Small intestine (tissue), 7 donors: ENCODE data around the gene OXSR1. TPM values are rescaled to one million over a fixed set of nuclear protein-coding genes. Genes with fewer than 3 reads are reported as not detected.
"Not testable (repeated sequence)": the region's sequence is repeated elsewhere in the genome, so short reads cannot be mapped to it uniquely, and the experiment has no call there.

Experiments
- DNase-seq, 2 donors: peaks; one replicate each; pipeline versions ENCODE4 v3.0.0 to v3.0.0-alpha.2; 2013
- FAIRE-seq: peaks from 2 replicates; lab custom pipeline; 2012; peaks lifted over from hg19 to GRCh38; lab: Jason Lieb, UNC
- H3K27ac ChIP-seq, 3 donors: one replicate each; pipeline ENCODE4 v1.5.1; 2013; ENCODE audit warnings: low read length in 2 of 3, mild to moderate bottlenecking in 2 of 3, control low read depth in 1 of 3, inconsistent platforms in 1 of 3, low read depth in 1 of 3, moderate library complexity in 1 of 3
- H3K27me3 ChIP-seq, 3 donors: one replicate each; pipeline ENCODE4 v1.6.1; 2013; ENCODE audit warnings: low read length in 3 of 3, inconsistent platforms in 1 of 3; ENCODE audit not compliant: control insufficient read depth in 3 of 3, insufficient read depth in 3 of 3
- H3K36me3 ChIP-seq, 3 donors: one replicate each; pipeline ENCODE4 v1.6.1; 2013; ENCODE audit warnings: low read length in 3 of 3, inconsistent platforms in 1 of 3, low read depth in 1 of 3, mild to moderate bottlenecking in 1 of 3, moderate library complexity in 1 of 3; ENCODE audit not compliant: control insufficient read depth in 3 of 3, insufficient read depth in 2 of 3
- H3K4me1 ChIP-seq, 3 donors: one replicate each; pipeline ENCODE4 v1.6.1; 2013; ENCODE audit warnings: low read length in 2 of 3, inconsistent platforms in 1 of 3, low read depth in 1 of 3, mild to moderate bottlenecking in 1 of 3, moderate library complexity in 1 of 3; ENCODE audit not compliant: control insufficient read depth in 3 of 3, insufficient read depth in 2 of 3
- H3K4me3 ChIP-seq, 3 donors: one replicate each; pipeline ENCODE4 v1.5.1; 2013; ENCODE audit warnings: low read length in 3 of 3, control low read depth in 1 of 3, inconsistent platforms in 1 of 3, low read depth in 1 of 3, mild to moderate bottlenecking in 1 of 3, moderate library complexity in 1 of 3
- H3K9me3 ChIP-seq, 2 donors: one replicate each; pipeline ENCODE4 v1.6.1; 2013; ENCODE audit warnings: low read depth in 1 of 2, low read length in 1 of 2; ENCODE audit not compliant: control insufficient read depth in 2 of 2, insufficient read depth in 1 of 2
- WGBS, 3 donors: extraction: QIAGEN DNeasy Blood & Tissue Kit; methylation state at CpG; one replicate each; pipeline ENCODE4 v1.1.7; 2013; 5-methylcytosine and 5-hydroxymethylcytosine counted together
- polyA plus RNA-seq, 4 donors: library from polyadenylated mRNA; stranded (reverse) in 3 of 4; unstranded in 1 of 4; fragments of 200-250 nt in 3 of 4; fragments of 120-200 nt in 1 of 4; gene quantifications; one replicate each; pipeline versions ENCODE4 v1.2.1 to v1.2.3, GENCODE V29; 2013
- donor health status: healthy with polysubstance abuse.
- donor health status: control.
- donor health status: control.
- donor health status: Bipolar disorder and iron deficiency.
- donor health status: healthy.

Gene OXSR1
- polyA plus RNA-seq, 4 donors, result 15.3 to 30.5 (median 19.8) TPM

- H3K4me3 ChIP-seq, result no peak overlapping the region
- no peaks in the 10 kb centered on the region for H3K9me3 ChIP-seq
- H3K27me3 ChIP-seq, result no peaks in the 10 kb centered on the region
- DNase-seq, result no peak
- 92 to 100% (median 100%) methylated on average over 2 of the region's 2 CpGs for WGBS, 3 donors
- FAIRE-seq, result no peak
- no peaks in the 10 kb centered on the region for H3K36me3 ChIP-seq
- no peak overlapping the region for H3K27ac ChIP-seq
- no peaks in the 10 kb centered on the region for H3K4me1 ChIP-seq
Measured at GRCh38 chr3:38153221-38153620, 12.1 kb upstream of the OXSR1 start.

- no peak for FAIRE-seq
- Histone ChIP-seq H3K4me1 (no peaks in the 10 kb centered on the region), H3K27ac (no peak overlapping the region), H3K4me3 (no peak overlapping the region), H3K9me3 (no peaks in the 10 kb centered on the region), H3K36me3 (no peaks in the 10 kb centered on the region), H3K27me3 (no peaks in the 10 kb centered on the region)
- 84 to 89% (median 88%) methylated on average over 2 of the region's 2 CpGs for WGBS, 3 donors
- DNase-seq, result no peak
Measured at GRCh38 chr3:38154033-38154494, 11.3 kb upstream of the OXSR1 start.

- no peak overlapping the region for H3K27ac ChIP-seq
- H3K9me3 ChIP-seq, result no peaks in the 10 kb centered on the region
- no peaks in the 10 kb centered on the region for H3K36me3 ChIP-seq
- no peaks in the 10 kb centered on the region for H3K4me1 ChIP-seq
- H3K27me3 ChIP-seq, result no peaks in the 10 kb centered on the region
- FAIRE-seq, result no peak
- H3K4me3 ChIP-seq, result no peak overlapping the region
- DNase-seq, result peak in 1 of 2 donors; percentile 35
- WGBS, 3 donors, result 41 to 54% (median 50%) methylated on average over 2 of the region's 2 CpGs
Measured at GRCh38 chr3:38154625-38155255, 10.6 kb upstream of the OXSR1 start.

GRCh38 chr3:38155825-38156224 is 9.5 kb upstream of the OXSR1 start:
- H3K27ac ChIP-seq, result no peak overlapping the region
- DNase-seq (no peak), FAIRE-seq (no peak)
- H3K9me3 ChIP-seq, result no peaks in the 10 kb centered on the region
- H3K27me3 ChIP-seq, result no peaks in the 10 kb centered on the region
- H3K36me3 ChIP-seq, result no peaks in the 10 kb centered on the region
- H3K4me3 ChIP-seq, result no peak overlapping the region
- 91 to 98% (median 91%) methylated on average over 2 of the region's 2 CpGs for WGBS, 3 donors
- H3K4me1 ChIP-seq, result no peaks in the 10 kb centered on the region

DNA sequence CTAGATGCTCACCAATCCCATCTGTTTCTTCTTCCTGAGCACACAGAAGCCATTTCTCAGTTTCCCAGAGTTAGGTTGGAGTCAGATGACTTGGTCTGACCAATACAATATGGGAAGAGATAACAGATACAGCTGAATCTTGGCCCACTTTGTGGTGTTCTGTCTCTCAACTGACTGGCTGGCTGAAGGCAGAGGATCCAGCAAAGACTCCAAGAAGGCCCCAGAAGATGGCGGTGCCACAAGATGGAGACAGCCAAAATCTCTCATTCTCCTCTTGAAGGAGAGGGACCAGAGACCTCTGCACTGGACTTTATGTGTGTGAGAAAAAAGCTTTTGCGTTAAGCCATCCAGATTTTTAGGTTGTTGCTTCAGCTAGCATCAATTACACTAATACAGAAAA is 8.2 kb upstream of the OXSR1 start:
- DNase-seq (no peak), FAIRE-seq (no peak)
- Histone ChIP-seq H3K27ac (no peak overlapping the region), H3K9me3 (no peaks in the 10 kb centered on the region), H3K36me3 (no peaks in the 10 kb centered on the region), H3K4me3 (no peak overlapping the region), H3K27me3 (no peaks in the 10 kb centered on the region), H3K4me1 (no peaks in the 10 kb centered on the region)
- 96 to 97% (median 96%) methylated on average over 2 of the region's 2 CpGs for WGBS, 3 donors

- Histone ChIP-seq H3K36me3 (no peaks in the 10 kb centered on the region), H3K9me3 (no peaks in the 10 kb centered on the region), H3K27ac (no peak overlapping the region), H3K4me1 (no peaks in the 10 kb centered on the region), H3K27me3 (no peaks in the 10 kb centered on the region), H3K4me3 (no peak overlapping the region)
- peak in 1 of 2 donors; percentile 26 for DNase-seq
- 82 to 87% (median 82%) methylated on average over 3 of the region's 3 CpGs for WGBS, 3 donors
- FAIRE-seq, result no peak
Measured at GRCh38 chr3:38157595-38157994, 7.7 kb upstream of the OXSR1 start.

- FAIRE-seq (no peak), DNase-seq (no peak)
- 78 to 92% (median 83%) methylated on average over 5 of the region's 5 CpGs for WGBS, 3 donors
- H3K9me3 ChIP-seq, result no peaks in the 10 kb centered on the region
- H3K27ac ChIP-seq, result no peak overlapping the region
- H3K4me1 ChIP-seq, result no peaks in the 10 kb centered on the region
- no peak overlapping the region for H3K4me3 ChIP-seq
- H3K36me3 ChIP-seq, result no peaks in the 10 kb centered on the region
- H3K27me3 ChIP-seq, result no peaks in the 10 kb centered on the region
Measured at GRCh38 chr3:38158472-38158871, 6.9 kb upstream of the OXSR1 start.

DNA sequence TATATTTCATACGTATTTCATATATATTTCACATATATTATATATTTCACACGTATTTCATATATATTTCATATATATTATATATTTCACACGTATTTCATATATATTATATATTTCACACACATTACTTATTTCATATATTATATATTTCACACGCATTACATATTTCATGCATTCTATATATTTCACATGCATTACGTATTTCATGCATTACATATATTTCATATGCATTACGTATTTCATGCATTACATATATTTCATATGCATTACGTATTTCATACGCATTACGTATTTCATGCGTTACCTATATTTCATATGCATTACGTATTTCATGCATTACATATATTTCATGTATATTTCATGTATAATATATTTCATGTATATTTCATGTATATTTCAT is 4.6 kb upstream of the OXSR1 start:
- not testable (repeated sequence) for H3K9me3 ChIP-seq, FAIRE-seq, H3K4me1 ChIP-seq, H3K27me3 ChIP-seq, H3K36me3 ChIP-seq, H3K27ac ChIP-seq, H3K4me3 ChIP-seq, DNase-seq
- 94 to 97% (median 95%) methylated on average over 11 of the region's 11 CpGs for WGBS, 3 donors
